Peyer's patch (tissue), 4 donors: ENCODE measurements around the gene CCNQ.

ENCODE experiments used
- POLR2A ChIP-seq, 2 donors: fragments of 450-650 bp; IDR thresholded peaks; one replicate each; pipeline ENCODE4 v1.5.1; 2017; ENCODE audit warnings: antibody characterized with exemption in 2 of 2, mild to moderate bottlenecking in 2 of 2, moderate library complexity in 2 of 2
- TF ChIP-seq, protein P1 (sequence below), 6 experiments: fragments of 450-650 bp in 4 of 6; fragments of 200-600 bp in 2 of 6; sonication (generic) in 1 of 6; IDR thresholded peaks; one replicate each; pipeline ENCODE4 v1.5.1; 2017 to 2019; ENCODE audit warnings: antibody characterized with exemption in 6 of 6, mild to moderate bottlenecking in 3 of 6, moderate library complexity in 1 of 6

DNA sequence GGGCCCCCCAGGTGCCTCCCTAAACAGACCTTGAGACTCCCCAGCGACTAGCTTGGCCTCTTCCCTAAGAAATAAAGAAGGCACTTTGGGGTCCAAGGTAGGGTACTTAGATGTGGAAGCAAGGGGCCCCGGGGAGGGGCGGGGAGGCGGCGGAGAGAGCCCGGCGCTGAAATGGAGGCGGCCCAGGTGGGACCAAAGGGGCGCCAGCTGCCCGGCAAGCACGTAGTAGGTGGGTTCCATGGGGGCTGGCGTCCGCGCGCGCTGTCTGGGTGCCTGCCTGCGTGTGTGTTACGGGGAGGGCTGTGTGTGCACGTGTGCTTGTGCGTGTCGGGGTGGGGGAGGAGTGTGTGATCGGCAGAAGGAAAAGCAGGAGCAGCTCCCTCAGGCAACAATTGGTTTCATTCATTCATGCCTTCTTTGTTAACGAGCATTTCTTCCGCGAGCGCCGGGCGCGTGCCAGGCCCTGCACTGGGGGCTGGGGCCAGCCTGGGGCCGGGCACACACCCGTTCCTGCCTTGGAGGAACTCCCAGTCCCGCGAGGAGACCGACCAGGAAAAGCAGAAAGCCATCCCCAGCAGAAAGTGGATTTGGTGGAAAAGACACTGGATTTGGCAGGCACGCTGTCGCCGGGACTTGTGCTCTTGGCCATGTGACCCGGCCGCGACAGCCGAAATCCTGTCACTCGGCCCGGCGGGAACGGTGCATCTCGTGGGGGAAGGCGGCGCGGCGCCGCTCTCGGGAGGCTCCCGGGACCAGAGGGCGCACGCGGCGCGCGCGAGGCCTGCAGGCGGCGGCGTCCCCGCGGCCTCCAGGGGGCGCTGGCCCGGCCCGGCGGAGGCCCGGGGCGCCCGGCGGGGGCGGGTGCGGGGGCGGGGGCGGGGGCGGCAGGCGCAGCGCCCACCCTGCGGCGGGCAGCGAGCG lies 44.8 kb upstream of the CCNQ start:
- TF ChIP-seq POLR2A (IDR thresholded peaks at IDR 0.05) = no peak
- TF ChIP-seq, protein P1, sequence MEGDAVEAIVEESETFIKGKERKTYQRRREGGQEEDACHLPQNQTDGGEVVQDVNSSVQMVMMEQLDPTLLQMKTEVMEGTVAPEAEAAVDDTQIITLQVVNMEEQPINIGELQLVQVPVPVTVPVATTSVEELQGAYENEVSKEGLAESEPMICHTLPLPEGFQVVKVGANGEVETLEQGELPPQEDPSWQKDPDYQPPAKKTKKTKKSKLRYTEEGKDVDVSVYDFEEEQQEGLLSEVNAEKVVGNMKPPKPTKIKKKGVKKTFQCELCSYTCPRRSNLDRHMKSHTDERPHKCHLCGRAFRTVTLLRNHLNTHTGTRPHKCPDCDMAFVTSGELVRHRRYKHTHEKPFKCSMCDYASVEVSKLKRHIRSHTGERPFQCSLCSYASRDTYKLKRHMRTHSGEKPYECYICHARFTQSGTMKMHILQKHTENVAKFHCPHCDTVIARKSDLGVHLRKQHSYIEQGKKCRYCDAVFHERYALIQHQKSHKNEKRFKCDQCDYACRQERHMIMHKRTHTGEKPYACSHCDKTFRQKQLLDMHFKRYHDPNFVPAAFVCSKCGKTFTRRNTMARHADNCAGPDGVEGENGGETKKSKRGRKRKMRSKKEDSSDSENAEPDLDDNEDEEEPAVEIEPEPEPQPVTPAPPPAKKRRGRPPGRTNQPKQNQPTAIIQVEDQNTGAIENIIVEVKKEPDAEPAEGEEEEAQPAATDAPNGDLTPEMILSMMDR (IDR thresholded peaks at IDR 0.05) = peak in 1 of 6 experiments; percentile 2
